Hematopoietic multipotent progenitor cell treated with erythropoietin and hydrocortisone succinate and interleukin-3 and kit ligand, for 17 days (in vitro differentiated cells): ENCODE results near the gene CST1.

Source experiments
- DNase-seq: peaks from one replicate; pipeline ENCODE4 v3.0.0-alpha.2; 2015; ENCODE audit warnings: low spot score

Gene CST1

DNA sequence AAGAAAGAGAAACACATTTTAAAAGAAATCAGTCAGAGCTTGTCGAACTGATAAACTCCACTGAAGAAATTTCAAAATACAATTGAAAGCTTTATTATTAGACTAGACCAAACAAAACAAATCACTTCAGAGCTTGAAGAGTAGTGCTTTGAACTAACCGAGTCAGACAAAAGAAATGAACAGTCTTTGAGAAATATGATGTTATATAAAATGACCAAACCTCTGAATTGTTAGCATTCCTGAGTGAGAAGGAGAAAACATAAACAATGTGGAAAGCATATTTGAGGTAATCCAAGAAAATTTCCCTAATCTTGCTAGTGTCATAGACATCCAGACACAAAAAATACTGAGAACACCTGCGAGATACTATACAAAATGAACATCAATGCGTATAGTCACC lies 48.7 kb downstream of the CST1 start:
- DNase-seq, result no peak

GRCh38 chr20:23700931-23701330 lies 49.8 kb downstream of the CST1 start:
- no peak for DNase-seq

DNA sequence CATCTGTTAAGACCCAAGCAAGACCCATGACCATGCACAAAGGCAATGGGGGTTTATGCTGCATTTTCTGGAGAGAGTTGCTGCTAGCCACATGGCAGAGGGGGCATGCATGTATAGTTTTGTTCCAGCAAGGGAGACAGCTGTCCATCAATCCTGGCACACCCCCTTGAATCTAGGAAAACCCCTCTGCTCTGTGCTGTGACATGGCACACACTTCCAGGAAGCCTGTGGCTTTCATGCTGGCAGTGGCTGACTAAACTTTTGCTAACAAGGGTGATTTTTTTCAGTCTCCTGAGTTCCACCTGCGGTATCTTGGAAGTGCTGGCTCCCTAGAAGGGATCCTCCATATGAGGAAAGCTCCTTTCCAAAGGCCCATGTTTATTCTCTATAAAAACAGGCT lies 52.8 kb downstream of the CST1 start:
- DNase-seq, result no peak
